ENCODE data around the gene SUPT3H. TPM values are rescaled to one million over a fixed set of nuclear protein-coding genes. Genes with fewer than 3 reads are reported as not detected.
A peak's percentile ranks its signal among the peaks of the same experiment; 100 is the strongest.

SUPT3H gene
- total RNA-seq, 1 experiment from 2014 or later = 12.7 TPM

DNA sequence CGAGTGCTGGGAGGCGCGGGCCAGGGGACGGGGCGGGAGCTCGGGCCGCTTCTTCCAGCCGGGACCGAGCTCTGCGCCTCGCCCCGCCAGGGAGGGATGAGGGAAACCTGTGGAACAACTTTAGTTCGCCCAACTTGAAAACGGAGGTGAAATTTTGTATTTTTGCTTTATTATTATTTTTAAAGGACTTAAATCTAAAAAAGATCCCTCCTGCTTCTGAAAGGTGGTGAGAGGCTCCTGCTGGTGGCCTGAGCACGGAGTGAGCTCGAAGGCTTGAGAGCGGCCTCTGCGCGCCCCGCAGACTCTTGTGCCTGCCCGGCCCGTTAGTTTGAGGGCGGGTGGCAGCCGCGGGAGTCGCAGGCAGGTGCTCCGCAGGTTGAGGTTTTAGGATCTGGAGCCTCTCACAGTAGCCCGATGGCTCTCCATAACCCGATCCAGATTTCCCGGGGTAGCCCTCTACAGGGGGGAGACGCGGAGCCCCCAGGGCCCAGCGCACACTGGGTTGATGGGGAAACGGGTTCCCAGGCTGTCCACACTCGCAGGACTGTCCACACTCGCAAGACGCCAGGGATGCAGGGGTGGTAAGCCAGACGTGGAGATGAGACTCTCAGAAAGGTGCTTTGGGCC lies 46.2 kb upstream of the SUPT3H start:
- TF ChIP-seq, protein P1, sequence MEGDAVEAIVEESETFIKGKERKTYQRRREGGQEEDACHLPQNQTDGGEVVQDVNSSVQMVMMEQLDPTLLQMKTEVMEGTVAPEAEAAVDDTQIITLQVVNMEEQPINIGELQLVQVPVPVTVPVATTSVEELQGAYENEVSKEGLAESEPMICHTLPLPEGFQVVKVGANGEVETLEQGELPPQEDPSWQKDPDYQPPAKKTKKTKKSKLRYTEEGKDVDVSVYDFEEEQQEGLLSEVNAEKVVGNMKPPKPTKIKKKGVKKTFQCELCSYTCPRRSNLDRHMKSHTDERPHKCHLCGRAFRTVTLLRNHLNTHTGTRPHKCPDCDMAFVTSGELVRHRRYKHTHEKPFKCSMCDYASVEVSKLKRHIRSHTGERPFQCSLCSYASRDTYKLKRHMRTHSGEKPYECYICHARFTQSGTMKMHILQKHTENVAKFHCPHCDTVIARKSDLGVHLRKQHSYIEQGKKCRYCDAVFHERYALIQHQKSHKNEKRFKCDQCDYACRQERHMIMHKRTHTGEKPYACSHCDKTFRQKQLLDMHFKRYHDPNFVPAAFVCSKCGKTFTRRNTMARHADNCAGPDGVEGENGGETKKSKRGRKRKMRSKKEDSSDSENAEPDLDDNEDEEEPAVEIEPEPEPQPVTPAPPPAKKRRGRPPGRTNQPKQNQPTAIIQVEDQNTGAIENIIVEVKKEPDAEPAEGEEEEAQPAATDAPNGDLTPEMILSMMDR (IDR thresholded peaks at IDR 0.05; ENCODE audit: unreplicated experiment) = no peak
- no TSS peak for BruUV-seq (replicated peaks)
- no peaks in the 10 kb centered on the region for H3K36me3 Mint-ChIP-seq (ENCODE audit: insufficient read depth, unreplicated experiment)
- intact Hi-C loops (cut with micrococcal nuclease) = loop anchor here (2.0 to 5.0 kb wide), 3 partner anchors 23 to 932 kb away; no protein-coding TSS in a partner anchor
- peak overlapping the region; percentile 70 for H3K27ac Mint-ChIP-seq (ENCODE audit: low read depth, unreplicated experiment)
- CTCF ChIA-PET = no interaction called here
- H3K27me3 Mint-ChIP-seq (ENCODE audit: insufficient read depth, unreplicated experiment) = no peaks in the 10 kb centered on the region
- no peaks in the 10 kb centered on the region for H3K9me3 Mint-ChIP-seq (ENCODE audit: unreplicated experiment)
- peaks cover 17% of the 10 kb centered on the region for H3K4me1 Mint-ChIP-seq (ENCODE audit: insufficient read depth, unreplicated experiment)
- POLR2A ChIA-PET = interaction anchor here (2.5 kb wide), 1 partner anchor 13 kb away, joined by 12 read pairs; no protein-coding TSS in a partner anchor
- H3K4me3 Mint-ChIP-seq (ENCODE audit: unreplicated experiment) = peak overlapping the region; percentile 23
- no peak for DNase-seq (ENCODE audit: unreplicated experiment)

DNA sequence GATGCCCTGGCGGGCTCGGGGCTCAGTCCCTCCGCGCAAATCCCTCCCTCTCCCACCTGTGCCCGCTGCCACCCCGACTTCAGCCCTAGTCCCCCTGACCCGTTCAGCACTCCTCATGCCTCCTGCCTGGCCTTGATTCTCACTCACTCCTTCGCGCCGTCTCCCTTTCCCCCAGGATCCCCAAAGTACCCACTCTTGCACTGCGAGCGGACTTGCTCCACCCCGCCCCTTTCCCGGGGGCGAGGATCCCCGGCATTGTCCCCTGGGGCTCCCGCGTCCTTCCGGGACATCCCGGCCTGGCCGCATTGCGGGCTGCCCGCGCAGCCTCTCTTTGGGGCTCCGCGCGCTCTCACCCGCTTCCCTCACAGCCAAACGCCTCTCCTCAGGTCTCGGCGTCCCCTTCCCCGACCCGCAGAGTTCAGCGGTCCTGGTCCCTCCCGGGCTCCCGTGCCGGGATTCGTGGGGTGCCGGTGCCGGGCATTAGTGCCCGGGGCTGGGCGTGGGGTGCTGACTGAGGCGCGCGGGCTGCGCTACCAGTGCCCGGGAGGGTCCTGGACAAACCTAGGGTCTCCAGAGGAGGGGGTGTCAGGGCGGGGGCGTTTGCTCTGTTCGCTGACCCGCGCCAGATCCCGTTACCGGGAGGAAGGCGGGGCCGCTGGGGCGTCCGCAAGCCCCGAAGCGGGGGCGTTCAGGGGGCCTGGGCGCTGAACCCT lies 45.5 kb upstream of the SUPT3H start:
- no peaks in the 10 kb centered on the region for H3K27me3 Mint-ChIP-seq (ENCODE audit: insufficient read depth, unreplicated experiment)
- TF ChIP-seq, protein P1 (IDR thresholded peaks at IDR 0.05; ENCODE audit: unreplicated experiment) = no peak
- H3K4me3 Mint-ChIP-seq (ENCODE audit: unreplicated experiment) = peak overlapping the region; percentile 91
- ChIA-PET POLR2A (interaction anchor here (1.3 to 3.9 kb wide), 3 partner anchors 14 to 275 kb away, joined by 3 to 15 read pairs (median 8); partner anchors contain the start of gene SUPT3H), CTCF (no interaction called here)
- intact Hi-C loops (cut with micrococcal nuclease) = loop anchor here (2.0 to 5.0 kb wide), 3 partner anchors 24 to 931 kb away; no protein-coding TSS in a partner anchor
- peak overlapping the region; percentile 24 for H3K27ac Mint-ChIP-seq (ENCODE audit: low read depth, unreplicated experiment)
- peaks cover 17% of the 10 kb centered on the region for H3K4me1 Mint-ChIP-seq (ENCODE audit: insufficient read depth, unreplicated experiment)
- no peaks in the 10 kb centered on the region for H3K36me3 Mint-ChIP-seq (ENCODE audit: insufficient read depth, unreplicated experiment)
- BruUV-seq (replicated peaks) = no TSS peak
- no peaks in the 10 kb centered on the region for H3K9me3 Mint-ChIP-seq (ENCODE audit: unreplicated experiment)
- no peak for DNase-seq (ENCODE audit: unreplicated experiment)

DNA sequence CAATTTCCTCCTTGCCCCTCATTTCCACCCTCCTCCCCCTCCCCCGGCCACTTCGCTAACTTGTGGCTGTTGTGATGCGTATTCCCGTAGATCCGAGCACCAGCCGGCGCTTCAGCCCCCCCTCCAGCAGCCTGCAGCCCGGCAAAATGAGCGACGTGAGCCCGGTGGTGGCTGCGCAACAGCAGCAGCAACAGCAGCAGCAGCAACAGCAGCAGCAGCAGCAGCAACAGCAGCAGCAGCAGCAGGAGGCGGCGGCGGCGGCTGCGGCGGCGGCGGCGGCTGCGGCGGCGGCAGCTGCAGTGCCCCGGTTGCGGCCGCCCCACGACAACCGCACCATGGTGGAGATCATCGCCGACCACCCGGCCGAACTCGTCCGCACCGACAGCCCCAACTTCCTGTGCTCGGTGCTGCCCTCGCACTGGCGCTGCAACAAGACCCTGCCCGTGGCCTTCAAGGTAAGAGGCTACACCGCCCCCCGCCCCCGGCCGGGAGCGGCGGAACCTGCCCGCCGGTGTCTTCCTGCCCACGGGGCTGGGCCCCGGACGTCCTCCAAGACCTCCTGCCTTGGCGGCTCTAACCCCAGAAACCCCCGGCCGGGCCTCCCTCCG lies 44.9 kb upstream of the SUPT3H start:
- Mint-ChIP-seq H3K4me3 (ENCODE audit: unreplicated experiment) (peak overlapping the region; percentile 91), H3K4me1 (ENCODE audit: insufficient read depth, unreplicated experiment) (peaks cover 17% of the 10 kb centered on the region), H3K9me3 (ENCODE audit: unreplicated experiment) (no peaks in the 10 kb centered on the region), H3K27ac (ENCODE audit: low read depth, unreplicated experiment) (peak overlapping the region; percentile 24), H3K36me3 (ENCODE audit: insufficient read depth, unreplicated experiment) (no peaks in the 10 kb centered on the region), H3K27me3 (ENCODE audit: insufficient read depth, unreplicated experiment) (no peaks in the 10 kb centered on the region)
- peak; percentile 32 for DNase-seq (ENCODE audit: unreplicated experiment)
- POLR2A ChIA-PET = interaction anchor here (0.9 to 3.9 kb wide), 10 partner anchors 9 to 292 kb away, joined by 3 to 15 read pairs (median 4); partner anchors contain the start of gene SUPT3H
- TF ChIP-seq, protein P1 (IDR thresholded peaks at IDR 0.05; ENCODE audit: unreplicated experiment) = no peak
- no TSS peak for BruUV-seq (replicated peaks)
- intact Hi-C loops (cut with micrococcal nuclease) = loop anchor here (1.0 to 5.0 kb wide), 4 partner anchors 24 to 930 kb away; no protein-coding TSS in a partner anchor
- CTCF ChIA-PET = interaction anchor here (0.7 to 3.6 kb wide), 7 partner anchors 9 to 300 kb away, joined by 3 to 17 read pairs (median 4); no protein-coding TSS in a partner anchor

All from MCF 10A (cell line).